GM23248 (cell line): ENCODE measurements around the gene TOX2.

Source experiments
- EZH2 ChIP-seq: fragments of 200-600 bp; sonication (generic); IDR thresholded peaks from 2 replicates; pipeline ENCODE4 v1.6.1; 2018; ENCODE audit warnings: antibody characterized with exemption, mild to moderate bottlenecking; ENCODE audit not compliant: insufficient read depth, poor library complexity, severe bottlenecking
- EZH2phosphoT487 ChIP-seq: fragments of 200-600 bp; sonication (generic); IDR thresholded peaks from 2 replicates; pipeline ENCODE4 v1.6.1; 2018; ENCODE audit warnings: antibody characterized with exemption, moderate library complexity, mild to moderate bottlenecking, low read depth; ENCODE audit not compliant: insufficient read depth

DNA sequence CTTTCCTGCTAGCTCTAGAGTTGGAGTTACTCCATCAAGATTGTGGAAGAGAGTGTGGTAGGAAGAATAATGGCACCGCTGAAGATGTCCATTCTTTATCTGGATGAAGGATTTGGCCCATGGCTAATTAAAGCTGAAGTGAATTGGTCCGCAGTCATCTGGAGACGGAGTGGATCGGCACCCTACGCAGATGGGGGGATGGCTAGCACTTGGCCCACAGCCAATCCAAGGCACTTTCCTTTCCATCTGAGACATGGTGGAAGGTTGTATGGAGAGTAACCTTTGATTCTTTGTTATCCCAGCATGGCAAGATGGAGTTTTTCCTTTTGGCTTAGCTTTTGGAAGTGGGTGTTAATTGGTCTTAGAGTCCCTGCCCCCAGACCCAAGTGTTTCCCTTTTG lies 184.0 kb downstream of the TOX2 start:
- TF ChIP-seq EZH2, result no peak
- no peak for TF ChIP-seq EZH2phosphoT487
